GM10266 (cell line): ENCODE data around the gene FRK.
"Not testable (repeated sequence)": the region's sequence is repeated elsewhere in the genome, so short reads cannot be mapped to it uniquely, and the experiment has no call there.

ENCODE experiments used
- DNase-seq: peaks from one replicate; pipeline ENCODE4 v3.0.0; 2012; ENCODE audit errors: extremely low spot score
- CTCF ChIP-seq: IDR thresholded peaks from 2 replicates; pipeline ENCODE4 v1.5.1; 2012; ENCODE audit warnings: mild to moderate bottlenecking, low read depth; ENCODE audit not compliant: control insufficient read depth, insufficient read depth; ENCODE audit errors: missing control alignments

FRK gene

GRCh38 chr6:116046737-116047136 is 14.0 kb downstream of the FRK start:
- TF ChIP-seq CTCF: no peak
- DNase-seq: no peak

- DNase-seq: not testable (repeated sequence)
These were observed 14.4 kb downstream of the FRK start for GRCh38 chr6:116046272-116046671.

- no peak for DNase-seq
- no peak for TF ChIP-seq CTCF
These were observed 18.8 kb downstream of the FRK start for GRCh38 chr6:116041934-116042333.

- TF ChIP-seq CTCF: no peak
- DNase-seq: no peak
These were observed 19.7 kb downstream of the FRK start for GRCh38 chr6:116040993-116041392.

GRCh38 chr6:116036885-116037284 is 23.8 kb downstream of the FRK start:
- TF ChIP-seq CTCF: no peak
- no peak for DNase-seq

GRCh38 chr6:116036075-116036773 is 24.5 kb downstream of the FRK start:
- no peak for TF ChIP-seq CTCF
- no peak for DNase-seq

- no peak for DNase-seq
- no peak for TF ChIP-seq CTCF
These were observed 25.1 kb downstream of the FRK start for GRCh38 chr6:116035616-116036015.

GRCh38 chr6:116034327-116034726 is 26.4 kb downstream of the FRK start:
- DNase-seq: no peak
- TF ChIP-seq CTCF: no peak
